ENCODE measurements around the gene S100A1.
"Not testable (repeated sequence)": the region's sequence is repeated elsewhere in the genome, so short reads cannot be mapped to it uniquely, and the experiment has no call there.

S100A1 gene

GRCh38 chr1:153658400-153659174, 30.4 kb downstream of the S100A1 start, which contains the start of gene SNAPIN:
Gene SNAPIN (plus strand): TSS chr1:153658703. CDS start chr1:153658744, 41 bp downstream.
- peak; percentile 71 to 82 for DNase-seq (ENCODE audit: low read depth in 2 of 2)

GRCh38 chr1:153659175-153659534, 30.9 kb downstream of the S100A1 start:
- DNase-seq (ENCODE audit: low read depth in 2 of 2) = no peak

- DNase-seq (ENCODE audit: low read depth in 2 of 2) = no peak
Measured at GRCh38 chr1:153659656-153660055, 31.4 kb downstream of the S100A1 start.

GRCh38 chr1:153661111-153661708, 33.0 kb downstream of the S100A1 start:
- no peak for DNase-seq (ENCODE audit: low read depth in 2 of 2)

GRCh38 chr1:153662269-153662668, 34.0 kb downstream of the S100A1 start:
- DNase-seq (ENCODE audit: low read depth in 2 of 2) = no peak

- DNase-seq (ENCODE audit: low read depth in 2 of 2) = no peak
Measured at GRCh38 chr1:153663211-153663610, 35.0 kb downstream of the S100A1 start.

GRCh38 chr1:153667439-153667838, 39.2 kb downstream of the S100A1 start:
- no peak for DNase-seq (ENCODE audit: low read depth in 2 of 2)

GRCh38 chr1:153668672-153669071, 40.4 kb downstream of the S100A1 start:
- not testable (repeated sequence) for DNase-seq (ENCODE audit: low read depth in 2 of 2)

GRCh38 chr1:153669606-153670005, 41.4 kb downstream of the S100A1 start:
- DNase-seq (ENCODE audit: low read depth in 2 of 2) = no peak

GRCh38 chr1:153670257-153670858, 42.1 kb downstream of the S100A1 start:
- DNase-seq (ENCODE audit: low read depth in 2 of 2) = no peak

- DNase-seq (ENCODE audit: low read depth in 2 of 2) = peak; percentile 89 to 94
Measured at GRCh38 chr1:153670859-153671627, 42.8 kb downstream of the S100A1 start, which contains the start of gene ILF2. Gene ILF2 (minus strand): TSS chr1:153670993. CDS start chr1:153670922, 71 bp downstream.

GRCh38 chr1:153671628-153672353, 43.6 kb downstream of the S100A1 start:
- DNase-seq (ENCODE audit: low read depth in 2 of 2) = not testable (repeated sequence)

GRCh38 chr1:153673511-153673910, 45.3 kb downstream of the S100A1 start:
- DNase-seq (ENCODE audit: low read depth in 2 of 2) = no peak

- DNase-seq (ENCODE audit: low read depth in 2 of 2) = no peak
Measured at GRCh38 chr1:153677718-153678518, 49.7 kb downstream of the S100A1 start.

GRCh38 chr1:153678519-153679336, 50.5 kb downstream of the S100A1 start, which contains the start of gene NPR1:
Gene NPR1 (plus strand): TSS chr1:153678688. CDS start chr1:153679109, 421 bp downstream.
- no peak for DNase-seq (ENCODE audit: low read depth in 2 of 2)

- DNase-seq (ENCODE audit: low read depth in 2 of 2) = no peak
Measured at GRCh38 chr1:153679337-153680119, 51.3 kb downstream of the S100A1 start.

- DNase-seq (ENCODE audit: low read depth in 2 of 2) = no peak
Measured at GRCh38 chr1:153680120-153680403, 51.8 kb downstream of the S100A1 start.
